ENCODE results near the gene ADAD2.

ADAD2 gene

GRCh38 chr16:84233748-84234147 lies 42.8 kb downstream of the ADAD2 start:
- FAIRE-seq (no peak), DNase-seq (ENCODE audit: insufficient read length, low spot score) (no peak)
- TF ChIP-seq CTCF (IDR thresholded peaks at IDR 0.05; ENCODE audit: insufficient read depth, missing control alignments): no peak

- FAIRE-seq: no peak
- no peak for DNase-seq (ENCODE audit: insufficient read length, low spot score)
- TF ChIP-seq CTCF (IDR thresholded peaks at IDR 0.05; ENCODE audit: insufficient read depth, missing control alignments): no peak
Measured at GRCh38 chr16:84234321-84235241, 43.6 kb downstream of the ADAD2 start.

DNA sequence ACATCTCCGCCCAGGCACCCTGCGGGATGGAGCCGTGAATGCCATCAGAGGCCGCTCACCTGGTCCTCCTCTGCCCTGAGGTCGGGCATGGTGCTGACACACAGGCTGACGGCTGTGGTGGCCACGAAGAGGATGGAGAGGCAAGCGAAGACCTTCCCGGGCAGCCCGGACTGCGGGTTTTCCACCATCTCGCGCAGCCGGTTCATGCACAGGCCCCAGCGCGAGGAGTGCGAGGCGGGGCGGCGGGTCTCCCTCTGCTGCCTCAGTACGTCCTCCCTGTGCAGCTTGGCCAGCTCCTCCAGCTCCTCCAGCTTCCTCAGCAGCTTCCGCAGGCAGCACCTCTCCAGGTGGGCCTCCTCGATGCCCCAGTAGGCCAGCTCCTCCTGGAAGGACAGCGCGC lies 45.7 kb downstream of the ADAD2 start:
- no peak for DNase-seq (ENCODE audit: insufficient read length, low spot score)

DNA sequence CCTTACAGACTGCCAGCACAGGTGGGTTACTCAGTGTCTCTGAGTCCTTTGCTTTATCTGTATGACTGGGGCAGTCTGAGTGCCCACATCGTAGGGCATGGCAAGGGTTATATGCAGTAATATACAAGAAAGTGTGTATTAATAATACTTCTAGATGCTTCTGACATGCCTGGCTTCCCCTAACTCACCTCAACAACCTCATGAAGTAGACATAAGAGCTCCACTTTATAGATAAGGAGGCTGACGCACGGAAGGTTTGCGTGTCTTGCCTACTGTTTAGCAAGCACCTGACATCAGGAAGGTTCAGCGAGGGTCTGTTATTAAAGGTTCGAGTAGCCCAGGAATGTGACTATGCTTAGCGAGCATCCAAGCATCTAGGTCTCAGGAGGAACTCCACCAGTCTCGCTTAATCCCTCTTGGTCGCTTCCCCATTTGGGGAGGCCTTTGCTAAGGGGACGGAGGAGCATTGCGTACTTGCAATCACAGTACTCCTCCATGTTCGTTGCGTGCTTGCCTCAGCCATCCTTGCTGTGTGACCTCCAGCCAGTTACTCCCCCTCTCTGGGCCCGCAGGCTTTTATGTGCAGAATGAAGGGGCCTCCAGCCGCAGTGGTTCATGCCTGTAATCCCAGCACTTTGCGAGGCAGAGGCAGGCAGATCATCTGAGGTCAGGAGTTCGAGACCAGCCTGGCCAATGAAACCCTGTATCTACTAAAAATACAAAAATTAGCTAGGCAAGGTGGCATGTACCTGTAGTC lies 47.2 kb downstream of the ADAD2 start:
- FAIRE-seq (no peak), DNase-seq (ENCODE audit: insufficient read length, low spot score) (no peak)
- no peak for TF ChIP-seq CTCF (IDR thresholded peaks at IDR 0.05; ENCODE audit: insufficient read depth, missing control alignments)

More for the DNA sequence above, 45.7 kb downstream of the ADAD2 start:
- no peak for FAIRE-seq
- TF ChIP-seq CTCF (IDR thresholded peaks at IDR 0.05; ENCODE audit: insufficient read depth, missing control alignments): no peak

DNA sequence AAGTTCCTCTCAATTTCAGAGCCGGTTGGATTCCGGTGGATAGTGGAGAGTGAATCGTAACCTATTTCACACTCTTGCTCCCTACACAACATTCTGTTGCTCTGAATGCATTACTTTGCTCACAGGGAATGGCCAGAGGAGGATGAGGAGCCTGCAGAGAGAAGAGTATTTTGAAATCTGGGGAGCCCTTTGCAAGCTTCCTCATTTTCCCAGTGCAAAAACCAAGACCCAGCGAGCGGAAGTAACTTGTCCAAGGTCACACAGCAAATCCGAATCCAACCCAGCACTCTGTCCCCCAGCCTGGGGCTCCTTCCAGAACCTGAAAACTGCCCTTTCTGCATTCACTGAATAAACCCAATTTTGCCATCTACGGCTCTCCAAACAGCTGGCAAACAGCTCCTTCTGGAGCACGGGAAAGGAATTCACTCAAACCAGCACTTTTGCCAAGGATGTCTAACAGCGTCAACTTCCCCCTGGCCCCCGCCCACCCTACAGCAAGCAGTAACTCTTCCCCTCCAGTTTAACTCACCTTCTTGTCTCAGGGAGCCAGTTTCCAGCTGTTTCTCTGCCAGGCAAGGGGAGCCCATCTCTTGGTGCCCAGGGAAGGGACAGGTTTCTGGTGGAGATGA lies 48.3 kb downstream of the ADAD2 start:
- no peak for TF ChIP-seq CTCF (IDR thresholded peaks at IDR 0.05; ENCODE audit: insufficient read depth, missing control alignments)
- no peak for DNase-seq (ENCODE audit: insufficient read length, low spot score)
- FAIRE-seq: no peak

DNA sequence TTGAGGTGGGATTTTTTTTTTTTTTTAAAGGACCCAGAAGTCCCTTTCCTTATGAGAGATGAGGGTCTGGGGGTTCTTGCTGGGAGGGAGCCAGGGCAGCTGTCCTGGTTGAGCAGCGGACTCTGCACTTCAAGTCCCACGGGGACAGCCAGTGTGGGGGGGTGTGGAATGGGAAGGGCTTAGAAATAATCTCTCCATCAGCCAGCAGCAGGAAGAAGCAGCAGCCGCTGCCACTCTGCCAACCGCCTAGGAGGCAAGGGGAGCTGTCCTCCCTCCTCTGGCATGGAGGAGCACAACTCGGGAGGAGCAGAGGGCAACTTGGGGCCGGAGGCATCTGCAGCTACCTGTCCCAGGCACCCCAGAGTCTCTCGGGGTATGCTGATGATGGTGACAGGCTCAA lies 49.0 kb downstream of the ADAD2 start, which contains the start of gene KCNG4:
KCNG4 (minus strand) TSS at position 104 of the 400 bp plus-strand sequence. CDS start 2,527 bp downstream, outside the sequence.
- no peak for DNase-seq (ENCODE audit: insufficient read length, low spot score)
- no peak for TF ChIP-seq CTCF (IDR thresholded peaks at IDR 0.05; ENCODE audit: insufficient read depth, missing control alignments)
- FAIRE-seq: no peak
